Muscle of leg (tissue), 11 donors: ENCODE data around the gene CETP. TPM values are rescaled to one million over a fixed set of nuclear protein-coding genes. Genes with fewer than 3 reads are reported as not detected.
A peak's percentile ranks its signal among the peaks of the same experiment; 100 is the strongest.
"Not testable (repeated sequence)": the region's sequence is repeated elsewhere in the genome, so short reads cannot be mapped to it uniquely, and the experiment has no call there.

Source experiments
- DNase-seq: peaks from one replicate; pipeline ENCODE4 v3.0.0; 2013
- H3K27ac ChIP-seq: one replicate; pipeline ENCODE4 v1.5.1; 2013; ENCODE audit warnings: mild to moderate bottlenecking, low read length, control low read depth
- H3K27me3 ChIP-seq: one replicate; pipeline ENCODE4 v1.6.1; 2013; ENCODE audit warnings: low read length; ENCODE audit not compliant: control insufficient read depth, insufficient read depth
- H3K36me3 ChIP-seq: one replicate; pipeline ENCODE4 v1.6.1; 2013; ENCODE audit warnings: low read length; ENCODE audit not compliant: control insufficient read depth, insufficient read depth
- H3K4me1 ChIP-seq: one replicate; pipeline ENCODE4 v1.6.1; 2013; ENCODE audit warnings: low read length; ENCODE audit not compliant: control insufficient read depth, insufficient read depth
- H3K4me3 ChIP-seq: one replicate; pipeline ENCODE4 v1.5.1; 2013; ENCODE audit warnings: low read length, control low read depth
- H3K9me3 ChIP-seq: replicated peaks from 2 replicates; pipeline ENCODE4 v1.6.1; 2013; ENCODE audit warnings: low read depth, low read length; ENCODE audit not compliant: control insufficient read depth
- whole genome bisulfite sequencing: methylation state at CpG from one replicate; pipeline ENCODE4 v1.1.5; 2013; ENCODE audit warnings: missing lambda C conversion rate; ENCODE audit not compliant: insufficient coverage; 5-methylcytosine and 5-hydroxymethylcytosine counted together
- polyA plus RNA-seq, 8 donors: library from polyadenylated mRNA; unstranded; fragments of 120-200 nt; gene quantifications; one replicate each; pipeline versions ENCODE4 v1.2.1 to v1.2.3, GENCODE V29; 2013; ENCODE audit warnings: inconsistent platforms in 1 of 8, low replicate concordance in 1 of 8; ENCODE audit not compliant: insufficient read length in 8 of 8, insufficient read depth in 1 of 8
- total RNA-seq: library from RNA; stranded (reverse); fragments of 120-200 nt; gene quantifications from one replicate; pipeline ENCODE4 v1.2.4, GENCODE V29; 2013

Gene CETP
- total and polyA plus RNA-seq, 9 donors = 4.7 to 9.6 (median 6.4) TPM

- Histone ChIP-seq H3K27ac (no peak overlapping the region), H3K9me3 (no peaks in the 10 kb centered on the region), H3K27me3 (no peaks in the 10 kb centered on the region), H3K4me1 (peaks cover 30% of the 10 kb centered on the region), H3K36me3 (no peaks in the 10 kb centered on the region), H3K4me3 (no peak overlapping the region)
- no peak for DNase-seq
- 59% methylated on average over 12 of the region's 16 CpGs for WGBS
Measured at GRCh38 chr16:56980792-56981724, 19.3 kb downstream of the CETP start.

DNA sequence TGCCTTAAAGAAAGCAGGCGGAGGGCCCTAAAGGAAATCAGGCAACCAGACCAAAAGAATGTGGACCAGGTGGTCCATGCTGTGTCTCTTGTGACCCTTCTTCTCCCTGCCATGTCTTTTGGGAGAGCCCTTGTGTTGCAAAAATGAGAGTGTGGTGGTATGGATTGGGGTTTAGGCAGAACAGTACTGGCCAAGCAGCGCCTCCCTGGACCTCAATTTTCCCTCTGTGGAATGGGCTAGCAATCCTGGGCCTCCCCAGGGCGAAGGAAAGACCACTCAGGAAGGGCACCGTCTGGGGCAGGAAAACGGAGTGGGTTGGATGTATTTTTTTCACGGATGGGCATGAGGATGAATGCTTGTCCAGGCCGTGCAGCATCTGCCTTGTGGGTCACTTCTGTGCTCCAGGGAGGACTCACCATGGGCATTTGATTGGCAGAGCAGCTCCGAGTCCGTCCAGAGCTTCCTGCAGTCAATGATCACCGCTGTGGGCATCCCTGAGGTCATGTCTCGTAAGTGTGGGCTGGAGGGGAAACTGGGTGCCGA is 20.1 kb downstream of the CETP start:
- DNase-seq = no peak
- H3K36me3 ChIP-seq = no peaks in the 10 kb centered on the region
- 89% methylated on average over 11 of the region's 12 CpGs for WGBS
- no peaks in the 10 kb centered on the region for H3K9me3 ChIP-seq
- peaks cover 35% of the 10 kb centered on the region for H3K4me1 ChIP-seq
- H3K27me3 ChIP-seq = no peaks in the 10 kb centered on the region
- H3K27ac ChIP-seq = no peak overlapping the region
- no peak overlapping the region for H3K4me3 ChIP-seq

DNA sequence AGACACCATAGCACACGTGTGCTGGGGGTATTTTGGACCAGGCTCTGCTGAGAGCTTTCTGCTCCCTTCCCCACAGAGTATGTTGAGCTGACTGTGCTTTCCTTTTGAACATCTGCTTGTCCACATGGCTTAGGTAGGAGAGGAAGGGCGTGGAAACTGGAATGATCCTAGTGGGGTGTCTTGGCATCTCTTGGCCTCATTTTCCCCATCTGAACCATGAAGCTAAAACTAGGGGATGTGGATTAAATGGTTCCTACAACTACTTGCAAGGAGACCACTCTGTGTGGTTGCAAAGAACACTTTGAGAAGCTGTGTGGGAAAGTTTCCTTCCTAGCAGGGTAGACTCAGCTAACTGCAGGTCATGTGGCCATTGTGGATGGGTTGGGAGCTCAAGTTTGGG is 20.9 kb downstream of the CETP start:
- Histone ChIP-seq H3K4me1 (peaks cover 41% of the 10 kb centered on the region), H3K9me3 (no peaks in the 10 kb centered on the region), H3K4me3 (no peak overlapping the region), H3K36me3 (no peaks in the 10 kb centered on the region), H3K27ac (no peak overlapping the region), H3K27me3 (no peaks in the 10 kb centered on the region)
- WGBS = no CpG with 5 or more reads among the region's 2 CpGs
- DNase-seq = no peak

DNA sequence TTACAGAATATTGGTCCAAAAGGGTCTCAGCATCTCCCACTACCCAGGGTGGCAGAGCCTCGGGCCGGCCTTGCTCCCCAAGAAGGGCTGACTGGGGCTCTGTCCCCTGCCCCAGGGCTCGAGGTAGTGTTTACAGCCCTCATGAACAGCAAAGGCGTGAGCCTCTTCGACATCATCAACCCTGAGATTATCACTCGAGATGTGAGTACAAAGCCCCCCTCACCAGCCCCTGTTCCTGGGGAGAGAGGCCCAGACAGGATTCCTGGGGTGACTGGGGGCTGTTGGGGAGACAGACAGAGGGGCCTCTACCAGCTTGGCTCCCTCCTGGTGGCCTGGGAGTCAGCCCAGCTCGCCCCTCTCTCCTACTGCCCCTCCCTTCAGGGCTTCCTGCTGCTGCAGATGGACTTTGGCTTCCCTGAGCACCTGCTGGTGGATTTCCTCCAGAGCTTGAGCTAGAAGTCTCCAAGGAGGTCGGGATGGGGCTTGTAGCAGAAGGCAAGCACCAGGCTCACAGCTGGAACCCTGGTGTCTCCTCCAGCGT is 21.5 kb downstream of the CETP start:
- no peak overlapping the region for H3K27ac ChIP-seq
- H3K36me3 ChIP-seq = no peaks in the 10 kb centered on the region
- H3K4me3 ChIP-seq = no peak overlapping the region
- no peak for DNase-seq
- H3K9me3 ChIP-seq = no peaks in the 10 kb centered on the region
- no peaks in the 10 kb centered on the region for H3K27me3 ChIP-seq
- peaks cover 43% of the 10 kb centered on the region for H3K4me1 ChIP-seq
- WGBS = 69% methylated on average over 3 of the region's 9 CpGs

DNA sequence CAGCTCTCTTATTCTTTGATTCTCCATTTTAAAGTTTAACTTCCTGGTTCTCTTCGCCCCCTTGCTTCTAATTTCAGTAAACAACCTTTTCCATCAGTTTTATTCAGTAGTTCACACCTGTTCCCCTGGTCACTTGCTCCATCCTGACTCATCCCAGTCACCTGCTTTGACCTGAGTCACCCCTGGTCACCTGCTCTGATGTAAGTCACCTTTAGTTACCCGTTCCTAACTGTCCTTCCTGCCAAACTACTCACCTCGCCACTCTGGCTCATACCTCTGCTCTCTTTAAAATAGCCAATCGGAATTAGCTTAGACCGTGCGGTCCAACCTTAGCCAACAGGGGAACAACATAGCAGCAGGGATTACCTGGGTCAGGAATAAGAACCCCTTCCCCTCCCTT is 22.9 kb downstream of the CETP start:
- no peak for DNase-seq
- Histone ChIP-seq H3K4me1 (peaks cover 52% of the 10 kb centered on the region), H3K4me3 (no peak overlapping the region), H3K9me3 (no peaks in the 10 kb centered on the region), H3K27me3 (no peaks in the 10 kb centered on the region), H3K27ac (no peak overlapping the region), H3K36me3 (no peaks in the 10 kb centered on the region)
- 83% methylated on average over 5 of the region's 6 CpGs for WGBS

GRCh38 chr16:56985288-56985961 is 23.7 kb downstream of the CETP start:
- Histone ChIP-seq H3K4me3 (no peak overlapping the region), H3K27me3 (no peaks in the 10 kb centered on the region), H3K4me1 (peaks cover 56% of the 10 kb centered on the region), H3K36me3 (no peaks in the 10 kb centered on the region), H3K27ac (no peak overlapping the region), H3K9me3 (no peaks in the 10 kb centered on the region)
- 29% methylated on average over 1 of the region's 7 CpGs for WGBS
- peak; percentile 78 for DNase-seq

- H3K4me3 ChIP-seq = no peak overlapping the region
- no peak for DNase-seq
- no peaks in the 10 kb centered on the region for H3K36me3 ChIP-seq
- peaks cover 59% of the 10 kb centered on the region for H3K4me1 ChIP-seq
- WGBS = no CpG with 5 or more reads among the region's 2 CpGs
- no peaks in the 10 kb centered on the region for H3K27me3 ChIP-seq
- H3K27ac ChIP-seq = no peak overlapping the region
- no peaks in the 10 kb centered on the region for H3K9me3 ChIP-seq
Measured at GRCh38 chr16:56985962-56986360, 24.2 kb downstream of the CETP start.

- WGBS = no CpG with 5 or more reads among the region's 1 CpG
Measured at GRCh38 chr16:56986361-56986760, 24.6 kb downstream of the CETP start.

GRCh38 chr16:56986908-56987307 is 25.2 kb downstream of the CETP start:
- not testable (repeated sequence) for H3K4me3 ChIP-seq, H3K27ac ChIP-seq, H3K36me3 ChIP-seq, H3K27me3 ChIP-seq, H3K9me3 ChIP-seq, DNase-seq
- peaks cover 57% of the 10 kb centered on the region for H3K4me1 ChIP-seq
- WGBS = 93% methylated on average over 2 of the region's 4 CpGs

More at GRCh38 chr16:56986361-56986760, 24.6 kb downstream of the CETP start:
- DNase-seq = no peak
- H3K9me3 ChIP-seq = no peaks in the 10 kb centered on the region
- no peak overlapping the region for H3K4me3 ChIP-seq
- peaks cover 57% of the 10 kb centered on the region for H3K4me1 ChIP-seq
- no peak overlapping the region for H3K27ac ChIP-seq
- H3K27me3 ChIP-seq = no peaks in the 10 kb centered on the region
- H3K36me3 ChIP-seq = no peaks in the 10 kb centered on the region

GRCh38 chr16:56987692-56988091 is 25.9 kb downstream of the CETP start:
- no peaks in the 10 kb centered on the region for H3K9me3 ChIP-seq
- DNase-seq = no peak
- 100% methylated on average over 1 of the region's 2 CpGs for WGBS
- H3K27me3 ChIP-seq = no peaks in the 10 kb centered on the region
- H3K4me1 ChIP-seq = peaks cover 57% of the 10 kb centered on the region
- H3K27ac ChIP-seq = no peak overlapping the region
- no peak overlapping the region for H3K4me3 ChIP-seq
- H3K36me3 ChIP-seq = no peaks in the 10 kb centered on the region
